Ishikawa (cell line): ENCODE measurements around the gene PIK3C2G.

ENCODE experiments used
- CEBPB ChIP-seq: IDR thresholded peaks from 2 replicates; pipeline ENCODE4 v1.6.1; 2012
- CREB1 ChIP-seq: IDR thresholded peaks from 2 replicates; pipeline ENCODE4 v1.6.1; 2012; ENCODE audit warnings: low read depth
- EGR1 ChIP-seq: IDR thresholded peaks from 2 replicates; pipeline ENCODE4 v1.6.1; 2012
- EP300 ChIP-seq: IDR thresholded peaks from 2 replicates; pipeline ENCODE4 v1.6.1; 2012; ENCODE audit warnings: borderline replicate concordance
- FOXM1 ChIP-seq: IDR thresholded peaks from 2 replicates; pipeline ENCODE4 v1.6.1; 2012; ENCODE audit warnings: low read depth, borderline replicate concordance
- MAX ChIP-seq: IDR thresholded peaks from 2 replicates; pipeline ENCODE4 v1.6.1; 2012
- NFIC ChIP-seq: IDR thresholded peaks from 2 replicates; pipeline ENCODE4 v1.6.1; 2012
- RAD21 ChIP-seq: IDR thresholded peaks from 2 replicates; pipeline ENCODE4 v1.6.1; 2012; ENCODE audit warnings: low read depth
- TAF1 ChIP-seq: IDR thresholded peaks from 2 replicates; pipeline ENCODE4 v1.6.1; 2012; ENCODE audit warnings: low read depth, mild to moderate bottlenecking
- TCF12 ChIP-seq: IDR thresholded peaks from 2 replicates; pipeline ENCODE4 v1.6.1; 2012; ENCODE audit warnings: low read depth
- TEAD4 ChIP-seq: IDR thresholded peaks from 2 replicates; pipeline ENCODE4 v1.6.1; 2012
- YY1 ChIP-seq: IDR thresholded peaks from 2 replicates; pipeline ENCODE4 v1.6.1; 2012; ENCODE audit warnings: low read depth
- ZBTB7A ChIP-seq: IDR thresholded peaks from 2 replicates; pipeline ENCODE4 v1.6.1; 2012; ENCODE audit warnings: low read depth
- TF ChIP-seq, protein P1 (sequence below): IDR thresholded peaks from 2 replicates; pipeline ENCODE4 v1.6.1; 2012
- TF ChIP-seq, protein P2 (sequence below): IDR thresholded peaks from 2 replicates; pipeline ENCODE4 v1.6.1; 2012; ENCODE audit warnings: low read depth, mild to moderate bottlenecking

The PIK3C2G gene

DNA sequence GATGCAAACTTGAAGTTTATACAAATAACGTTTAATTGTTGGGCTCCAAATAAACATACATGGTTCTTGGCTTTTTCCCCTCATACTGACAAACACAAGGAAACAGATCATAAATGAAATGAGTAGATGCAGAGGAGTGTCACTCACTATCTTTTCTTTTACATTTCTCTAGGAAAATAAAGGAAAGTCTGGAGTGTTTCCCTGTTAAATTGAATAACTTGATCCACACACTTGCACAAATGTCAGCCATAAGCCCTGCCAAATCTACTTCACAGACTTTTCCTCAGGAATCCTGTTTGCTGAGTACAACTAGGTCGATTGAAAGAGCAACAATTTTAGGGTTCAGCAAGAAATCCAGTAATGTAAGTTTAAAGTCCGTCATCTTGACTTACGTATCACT lies 301.2 kb downstream of the PIK3C2G start:
- TF ChIP-seq TEAD4 (no peak), ZBTB7A (no peak), YY1 (no peak), NFIC (no peak)
- TF ChIP-seq, protein P1, sequence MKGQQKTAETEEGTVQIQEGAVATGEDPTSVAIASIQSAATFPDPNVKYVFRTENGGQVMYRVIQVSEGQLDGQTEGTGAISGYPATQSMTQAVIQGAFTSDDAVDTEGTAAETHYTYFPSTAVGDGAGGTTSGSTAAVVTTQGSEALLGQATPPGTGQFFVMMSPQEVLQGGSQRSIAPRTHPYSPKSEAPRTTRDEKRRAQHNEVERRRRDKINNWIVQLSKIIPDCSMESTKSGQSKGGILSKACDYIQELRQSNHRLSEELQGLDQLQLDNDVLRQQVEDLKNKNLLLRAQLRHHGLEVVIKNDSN, result no peak
- TF ChIP-seq, protein P2, sequence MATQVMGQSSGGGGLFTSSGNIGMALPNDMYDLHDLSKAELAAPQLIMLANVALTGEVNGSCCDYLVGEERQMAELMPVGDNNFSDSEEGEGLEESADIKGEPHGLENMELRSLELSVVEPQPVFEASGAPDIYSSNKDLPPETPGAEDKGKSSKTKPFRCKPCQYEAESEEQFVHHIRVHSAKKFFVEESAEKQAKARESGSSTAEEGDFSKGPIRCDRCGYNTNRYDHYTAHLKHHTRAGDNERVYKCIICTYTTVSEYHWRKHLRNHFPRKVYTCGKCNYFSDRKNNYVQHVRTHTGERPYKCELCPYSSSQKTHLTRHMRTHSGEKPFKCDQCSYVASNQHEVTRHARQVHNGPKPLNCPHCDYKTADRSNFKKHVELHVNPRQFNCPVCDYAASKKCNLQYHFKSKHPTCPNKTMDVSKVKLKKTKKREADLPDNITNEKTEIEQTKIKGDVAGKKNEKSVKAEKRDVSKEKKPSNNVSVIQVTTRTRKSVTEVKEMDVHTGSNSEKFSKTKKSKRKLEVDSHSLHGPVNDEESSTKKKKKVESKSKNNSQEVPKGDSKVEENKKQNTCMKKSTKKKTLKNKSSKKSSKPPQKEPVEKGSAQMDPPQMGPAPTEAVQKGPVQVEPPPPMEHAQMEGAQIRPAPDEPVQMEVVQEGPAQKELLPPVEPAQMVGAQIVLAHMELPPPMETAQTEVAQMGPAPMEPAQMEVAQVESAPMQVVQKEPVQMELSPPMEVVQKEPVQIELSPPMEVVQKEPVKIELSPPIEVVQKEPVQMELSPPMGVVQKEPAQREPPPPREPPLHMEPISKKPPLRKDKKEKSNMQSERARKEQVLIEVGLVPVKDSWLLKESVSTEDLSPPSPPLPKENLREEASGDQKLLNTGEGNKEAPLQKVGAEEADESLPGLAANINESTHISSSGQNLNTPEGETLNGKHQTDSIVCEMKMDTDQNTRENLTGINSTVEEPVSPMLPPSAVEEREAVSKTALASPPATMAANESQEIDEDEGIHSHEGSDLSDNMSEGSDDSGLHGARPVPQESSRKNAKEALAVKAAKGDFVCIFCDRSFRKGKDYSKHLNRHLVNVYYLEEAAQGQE, result no peak

GRCh38 chr12:18564306-18564705 lies 303.0 kb downstream of the PIK3C2G start:
- TF ChIP-seq YY1 (no peak), ZBTB7A (no peak), EGR1 (no peak), TAF1 (no peak), CEBPB (no peak), TCF12 (no peak), RAD21 (no peak), NFIC (no peak)

- no peak for TF ChIP-seq EP300
- no peak for TF ChIP-seq YY1
- no peak for TF ChIP-seq NFIC
- TF ChIP-seq RAD21, result no peak
- no peak for TF ChIP-seq CEBPB
- TF ChIP-seq, protein P1, result no peak
- no peak for TF ChIP-seq TCF12
These were observed 306.5 kb downstream of the PIK3C2G start for GRCh38 chr12:18567787-18568186.

DNA sequence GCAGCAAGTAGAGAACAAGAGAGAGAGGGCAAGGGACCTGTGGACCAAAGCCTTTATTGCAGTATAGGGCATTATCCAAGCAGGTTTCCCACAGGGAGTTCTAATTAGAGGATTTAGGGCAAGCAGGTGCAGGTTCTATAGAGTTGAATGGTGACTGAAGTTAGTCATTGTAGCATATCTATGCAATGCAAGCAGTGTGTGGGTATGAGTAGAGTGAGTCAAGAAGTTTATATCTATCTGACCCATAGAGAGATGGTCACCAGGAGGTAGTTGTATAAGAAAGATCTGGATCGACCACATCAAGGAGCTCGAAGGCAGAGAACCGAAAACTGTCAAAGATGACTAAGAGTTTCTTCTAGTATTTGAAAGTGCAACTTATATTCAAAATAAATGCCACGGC lies 309.2 kb downstream of the PIK3C2G start:
- no peak for TF ChIP-seq TAF1
- no peak for TF ChIP-seq TCF12
- no peak for TF ChIP-seq RAD21
- no peak for TF ChIP-seq YY1
- no peak for TF ChIP-seq CEBPB
- TF ChIP-seq, protein P2, result no peak
- TF ChIP-seq CREB1, result no peak
- no peak for TF ChIP-seq MAX
- TF ChIP-seq NFIC, result no peak

GRCh38 chr12:18576104-18576626 lies 314.8 kb downstream of the PIK3C2G start:
- TF ChIP-seq FOXM1, result no peak
- no peak for TF ChIP-seq TAF1
- no peak for TF ChIP-seq ZBTB7A
- TF ChIP-seq, protein P2, result no peak
- no peak for TF ChIP-seq MAX
- TF ChIP-seq EGR1, result no peak
- TF ChIP-seq NFIC, result no peak
- no peak for TF ChIP-seq EP300
- TF ChIP-seq RAD21, result no peak
- no peak for TF ChIP-seq TEAD4

- TF ChIP-seq, protein P2, result no peak
These were observed 315.3 kb downstream of the PIK3C2G start for GRCh38 chr12:18576648-18577047.
